Measurements from ENCODE around the gene PCDHB16. TPM values are rescaled to one million over a fixed set of nuclear protein-coding genes. Genes with fewer than 3 reads are reported as not detected.
"Not testable (repeated sequence)": the region's sequence is repeated elsewhere in the genome, so short reads cannot be mapped to it uniquely, and the experiment has no call there.

Gene PCDHB16
- total RNA-seq (4.8 and 6.3 TPM in 2 replicates), polyA plus RNA-seq (1.6 and 2.7 TPM in 2 replicates)

DNA sequence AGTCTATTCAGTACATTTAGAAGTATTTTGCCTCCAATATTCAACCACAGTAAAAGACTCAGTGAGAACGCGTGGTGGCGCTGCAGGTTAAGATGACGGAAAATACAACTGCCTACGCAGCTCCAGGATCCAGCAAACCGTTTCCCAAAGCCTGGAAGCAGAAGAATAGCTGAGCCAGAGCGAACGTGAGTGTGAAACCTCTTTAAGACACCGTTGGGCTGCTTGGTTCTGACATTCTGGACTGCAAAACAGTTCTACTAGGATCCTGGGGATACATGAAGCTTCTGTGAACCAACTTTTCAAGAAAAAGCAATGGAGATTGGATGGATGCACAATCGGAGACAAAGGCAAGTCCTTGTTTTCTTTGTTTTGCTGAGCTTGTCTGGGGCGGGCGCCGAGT, at the start of gene PCDHB16:
PCDHB16 (plus strand) TSS at position 140 of the 400 bp plus-strand sequence; CDS start at position 313, 173 bp downstream.
- H3K36me3 ChIP-seq = no peaks in the 10 kb centered on the region
- DNase-seq (ENCODE audit: low read depth in 1 of 2, low spot score in 1 of 2) = peak; percentile 3 to 30
- H3K27me3 ChIP-seq = no peaks in the 10 kb centered on the region
- H3K4me3 ChIP-seq = no peak within 1 kb of the TSS
- H3K4me1 ChIP-seq (ENCODE audit: low read depth) = no peaks in the 10 kb centered on the region
- no peak within 1 kb of the TSS for H3K27ac ChIP-seq
- no peaks in the 10 kb centered on the region for H3K9me3 ChIP-seq (ENCODE audit: low read depth)
- TF ChIP-seq, protein P1, sequence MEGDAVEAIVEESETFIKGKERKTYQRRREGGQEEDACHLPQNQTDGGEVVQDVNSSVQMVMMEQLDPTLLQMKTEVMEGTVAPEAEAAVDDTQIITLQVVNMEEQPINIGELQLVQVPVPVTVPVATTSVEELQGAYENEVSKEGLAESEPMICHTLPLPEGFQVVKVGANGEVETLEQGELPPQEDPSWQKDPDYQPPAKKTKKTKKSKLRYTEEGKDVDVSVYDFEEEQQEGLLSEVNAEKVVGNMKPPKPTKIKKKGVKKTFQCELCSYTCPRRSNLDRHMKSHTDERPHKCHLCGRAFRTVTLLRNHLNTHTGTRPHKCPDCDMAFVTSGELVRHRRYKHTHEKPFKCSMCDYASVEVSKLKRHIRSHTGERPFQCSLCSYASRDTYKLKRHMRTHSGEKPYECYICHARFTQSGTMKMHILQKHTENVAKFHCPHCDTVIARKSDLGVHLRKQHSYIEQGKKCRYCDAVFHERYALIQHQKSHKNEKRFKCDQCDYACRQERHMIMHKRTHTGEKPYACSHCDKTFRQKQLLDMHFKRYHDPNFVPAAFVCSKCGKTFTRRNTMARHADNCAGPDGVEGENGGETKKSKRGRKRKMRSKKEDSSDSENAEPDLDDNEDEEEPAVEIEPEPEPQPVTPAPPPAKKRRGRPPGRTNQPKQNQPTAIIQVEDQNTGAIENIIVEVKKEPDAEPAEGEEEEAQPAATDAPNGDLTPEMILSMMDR (IDR thresholded peaks at IDR 0.05; ENCODE audit: low read depth, low read length) = no peak

- DNase-seq (ENCODE audit: low read depth in 1 of 2, low spot score in 1 of 2) = peak; percentile 6 to 35
- Histone ChIP-seq H3K9me3 (ENCODE audit: low read depth) (no peaks in the 10 kb centered on the region), H3K4me1 (ENCODE audit: low read depth) (no peaks in the 10 kb centered on the region), H3K36me3 (peaks cover 4% of the 10 kb centered on the region), H3K4me3 (peak within 1 kb of the TSS; percentile 43), H3K27me3 (no peaks in the 10 kb centered on the region), H3K27ac (peak within 1 kb of the TSS; percentile 51)
- TF ChIP-seq, protein P1 (IDR thresholded peaks at IDR 0.05; ENCODE audit: low read depth, low read length) = peak; percentile 24
Observed at GRCh38 chr5:141135030-141135717, 47.0 kb upstream of the PCDHB16 start, which contains the start of gene PCDHB5. Gene PCDHB5 (plus strand): TSS chr5:141135206. CDS start chr5:141135435, 229 bp downstream.

DNA sequence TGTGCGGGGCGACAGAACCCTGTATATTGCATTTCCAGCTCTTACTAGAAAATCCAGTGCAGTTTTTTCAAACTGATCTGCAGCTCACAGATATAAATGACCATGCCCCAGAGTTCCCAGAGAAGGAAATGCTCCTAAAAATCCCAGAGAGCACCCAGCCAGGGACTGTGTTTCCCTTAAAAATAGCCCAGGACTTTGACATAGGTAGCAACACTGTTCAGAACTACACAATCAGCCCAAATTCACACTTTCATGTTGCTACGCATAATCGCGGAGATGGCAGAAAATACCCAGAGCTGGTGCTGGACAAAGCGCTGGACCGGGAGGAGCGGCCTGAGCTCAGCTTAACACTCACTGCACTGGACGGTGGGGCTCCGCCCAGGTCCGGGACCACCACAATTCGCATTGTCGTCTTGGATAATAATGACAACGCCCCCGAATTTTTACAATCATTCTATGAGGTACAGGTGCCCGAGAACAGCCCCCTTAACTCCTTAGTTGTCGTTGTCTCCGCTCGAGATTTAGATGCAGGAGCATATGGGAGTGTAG, 46.4 kb upstream of the PCDHB16 start:
- peak overlapping the region; percentile 43 for H3K4me3 ChIP-seq
- no peaks in the 10 kb centered on the region for H3K4me1 ChIP-seq (ENCODE audit: low read depth)
- TF ChIP-seq, protein P1 (IDR thresholded peaks at IDR 0.05; ENCODE audit: low read depth, low read length) = no peak
- DNase-seq (ENCODE audit: low read depth in 1 of 2, low spot score in 1 of 2) = no peak
- no peak overlapping the region for H3K27ac ChIP-seq
- no peaks in the 10 kb centered on the region for H3K9me3 ChIP-seq (ENCODE audit: low read depth)
- no peaks in the 10 kb centered on the region for H3K27me3 ChIP-seq
- H3K36me3 ChIP-seq = peaks cover 4% of the 10 kb centered on the region

DNA sequence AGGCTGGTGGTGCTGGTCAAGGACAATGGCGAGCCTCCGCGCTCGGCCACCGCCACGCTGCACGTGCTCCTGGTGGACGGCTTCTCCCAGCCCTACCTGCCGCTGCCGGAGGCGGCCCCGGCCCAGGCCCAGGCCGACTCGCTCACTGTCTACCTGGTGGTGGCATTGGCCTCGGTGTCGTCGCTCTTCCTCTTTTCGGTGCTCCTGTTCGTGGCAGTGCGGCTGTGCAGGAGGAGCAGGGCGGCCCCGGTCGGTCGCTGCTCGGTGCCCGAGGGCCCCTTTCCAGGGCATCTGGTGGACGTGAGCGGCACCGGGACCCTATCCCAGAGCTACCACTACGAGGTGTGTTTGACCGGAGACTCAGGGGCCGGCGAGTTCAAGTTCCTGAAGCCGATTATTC, 44.8 kb upstream of the PCDHB16 start:
- not testable (repeated sequence) for DNase-seq (ENCODE audit: low read depth in 1 of 2, low spot score in 1 of 2); H3K27ac ChIP-seq; H3K4me1 ChIP-seq (ENCODE audit: low read depth); H3K36me3 ChIP-seq; H3K4me3 ChIP-seq; H3K27me3 ChIP-seq; H3K9me3 ChIP-seq (ENCODE audit: low read depth)

DNA sequence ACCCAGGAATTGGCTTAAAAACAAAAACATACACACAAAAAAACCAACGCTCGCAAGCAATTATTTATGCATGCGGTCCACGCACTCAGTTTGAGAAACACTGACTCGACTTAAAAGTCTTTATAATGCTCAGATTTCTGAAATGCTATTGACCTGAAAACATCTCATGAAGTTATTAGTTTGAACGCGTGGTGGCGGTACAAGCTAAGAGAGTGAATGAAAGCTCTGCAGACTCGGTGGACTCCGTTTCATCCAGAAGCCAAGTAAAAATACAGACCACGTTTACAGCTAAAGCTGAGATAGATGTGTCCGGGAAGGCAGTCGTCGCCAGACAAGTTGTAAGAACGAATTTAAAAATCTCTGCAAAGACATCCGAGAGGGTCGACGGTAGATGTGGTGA, 32.4 kb upstream of the PCDHB16 start, which contains the start of gene PCDHB6:
PCDHB6 (plus strand) TSS at position 246 of the 400 bp plus-strand sequence. CDS start 201 bp downstream, outside the sequence.
- Histone ChIP-seq H3K36me3 (no peaks in the 10 kb centered on the region), H3K27ac (no peak within 1 kb of the TSS), H3K9me3 (ENCODE audit: low read depth) (no peaks in the 10 kb centered on the region), H3K27me3 (no peaks in the 10 kb centered on the region), H3K4me1 (ENCODE audit: low read depth) (no peaks in the 10 kb centered on the region), H3K4me3 (no peak within 1 kb of the TSS)
- TF ChIP-seq, protein P1 (IDR thresholded peaks at IDR 0.05; ENCODE audit: low read depth, low read length) = peak; percentile 6
- peak in 1 of 2 donors; percentile 2 for DNase-seq (ENCODE audit: low read depth in 1 of 2, low spot score in 1 of 2)
